HepG2 (cell line): ENCODE data around the gene LIMD2. TPM values are rescaled to one million over a fixed set of nuclear protein-coding genes. Genes with fewer than 3 reads are reported as not detected.

ENCODE experiments used
- ASH2L ChIP-seq: fragments of 300-600, 200-600 bp; sonication (generic); IDR thresholded peaks from 2 replicates; pipeline ENCODE4 v1.7.0; 2017; ENCODE audit warnings: low read depth, mild to moderate bottlenecking, moderate library complexity, mixed read lengths, low read length; ENCODE audit not compliant: insufficient read length
- CHD4 ChIP-seq: fragments of 200-600 bp; sonication (generic); IDR thresholded peaks from 2 replicates; pipeline ENCODE4 v1.7.0; 2017; ENCODE audit warnings: mild to moderate bottlenecking, low read length, borderline replicate concordance
- GABPB1 ChIP-seq: IDR thresholded peaks from 2 replicates; pipeline ENCODE4 v1.6.1; 2016; ENCODE audit warnings: mild to moderate bottlenecking, missing genetic modification reagents, moderate library complexity, missing compliant biosample characterization
- PAF1 ChIP-seq: IDR thresholded peaks from 2 replicates; pipeline ENCODE4 v1.6.1; 2016; ENCODE audit warnings: missing genetic modification reagents, missing compliant biosample characterization
- RAD21 ChIP-seq: fragments of 450-650 bp; formaldehyde crosslinking; IDR thresholded peaks from 2 replicates; pipeline ENCODE4 v1.5.0; 2020; ENCODE audit warnings: mild to moderate bottlenecking
- SMARCE1 ChIP-seq: fragments of 450-650 bp; IDR thresholded peaks from 2 replicates; pipeline ENCODE4 v1.6.1; 2017; ENCODE audit warnings: borderline replicate concordance
- TSC22D2 ChIP-seq: sonication (generic); formaldehyde crosslinking; IDR thresholded peaks from 2 replicates; pipeline ENCODE4 v1.5.1; 2020; ENCODE audit warnings: missing genetic modification reagents, mild to moderate bottlenecking, borderline replicate concordance
- ZNF230 ChIP-seq: sonication (generic); formaldehyde crosslinking; IDR thresholded peaks from 2 replicates; pipeline ENCODE4 v1.4.0; 2020; ENCODE audit warnings: mild to moderate bottlenecking, missing genetic modification reagents
- ZNF33B ChIP-seq: sonication (generic); formaldehyde crosslinking; IDR thresholded peaks from 2 replicates; pipeline ENCODE4 v1.5.1; 2020; ENCODE audit warnings: mild to moderate bottlenecking, missing genetic modification reagents
- ZNF7 ChIP-seq: IDR thresholded peaks from 2 replicates; pipeline ENCODE4 v1.6.1; 2016; ENCODE audit warnings: missing biosample characterization, missing genetic modification reagents
- ZSCAN9 ChIP-seq: IDR thresholded peaks from 2 replicates; pipeline ENCODE4 v1.6.1; 2016; ENCODE audit warnings: borderline replicate concordance
- polyA plus RNA-seq, 8 experiments: library from polyadenylated mRNA; depleted of rRNA in 3 of 8; stranded (reverse) in 7 of 8; unstranded in 1 of 8; fragments of >200 nt; fragmentation: Illumina TruSeq in 4 of 8; extraction: Trizol in 4 of 8; gene quantifications; 2 replicates each; pipeline versions ENCODE4 v1.2.1 to v1.2.3, GENCODE V29; 2011 to 2016; ENCODE audit warnings: low read depth in 4 of 8, missing spikeins in 1 of 8, mixed read lengths in 1 of 8; ENCODE audit not compliant: insufficient read depth in 1 of 8
- total RNA-seq, 5 experiments: library from RNA; depleted of rRNA; stranded (reverse); fragments of >200 nt; fragmentation: Illumina TruSeq; extraction: Trizol; gene quantifications; 2 replicates each; pipeline ENCODE4 v1.2.3, GENCODE V29; 2016; ENCODE audit warnings: low read depth in 1 of 5
- TF ChIP-seq, protein P1 (sequence below): sonication (generic); formaldehyde crosslinking; IDR thresholded peaks from 2 replicates; pipeline ENCODE4 v1.8.0; 2022; ENCODE audit warnings: mild to moderate bottlenecking, missing genetic modification reagents
- TF ChIP-seq, protein P2 (sequence below): IDR thresholded peaks from 2 replicates; pipeline ENCODE4 v1.6.1; 2016; ENCODE audit warnings: low read depth
- TF ChIP-seq, protein P3 (sequence below): sonication (generic); formaldehyde crosslinking; IDR thresholded peaks from 2 replicates; pipeline ENCODE4 v1.4.0; 2020; ENCODE audit warnings: missing genetic modification reagents
- TF ChIP-seq, protein P4 (sequence below), 2 experiments: sonication (generic) in 1 of 2; formaldehyde crosslinking in 1 of 2; IDR thresholded peaks; 2 replicates each; pipeline versions ENCODE4 v1.4.0 to v1.6.1; 2016 to 2020; ENCODE audit warnings: borderline replicate concordance in 1 of 2, low read depth in 1 of 2, mild to moderate bottlenecking in 1 of 2, missing genetic modification reagents in 1 of 2
- TF ChIP-seq, protein P5 (sequence below): IDR thresholded peaks from 2 replicates; pipeline ENCODE4 v1.6.1; 2016; ENCODE audit warnings: missing biosample characterization, missing genetic modification reagents, low read depth

LIMD2 gene
- total and polyA plus RNA-seq, 2 of the 13 experiments (the other 11 are each of a cell fraction or from before 2014, with no cell fraction given), result 9.0 to 20.8 TPM

- TF ChIP-seq, protein P1, sequence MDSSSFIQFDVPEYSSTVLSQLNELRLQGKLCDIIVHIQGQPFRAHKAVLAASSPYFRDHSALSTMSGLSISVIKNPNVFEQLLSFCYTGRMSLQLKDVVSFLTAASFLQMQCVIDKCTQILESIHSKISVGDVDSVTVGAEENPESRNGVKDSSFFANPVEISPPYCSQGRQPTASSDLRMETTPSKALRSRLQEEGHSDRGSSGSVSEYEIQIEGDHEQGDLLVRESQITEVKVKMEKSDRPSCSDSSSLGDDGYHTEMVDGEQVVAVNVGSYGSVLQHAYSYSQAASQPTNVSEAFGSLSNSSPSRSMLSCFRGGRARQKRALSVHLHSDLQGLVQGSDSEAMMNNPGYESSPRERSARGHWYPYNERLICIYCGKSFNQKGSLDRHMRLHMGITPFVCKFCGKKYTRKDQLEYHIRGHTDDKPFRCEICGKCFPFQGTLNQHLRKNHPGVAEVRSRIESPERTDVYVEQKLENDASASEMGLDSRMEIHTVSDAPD (CRISPR knock-in tag), result no peak
- TF ChIP-seq RAD21 (CRISPR knock-in tag), result no peak
- TF ChIP-seq, protein P2, sequence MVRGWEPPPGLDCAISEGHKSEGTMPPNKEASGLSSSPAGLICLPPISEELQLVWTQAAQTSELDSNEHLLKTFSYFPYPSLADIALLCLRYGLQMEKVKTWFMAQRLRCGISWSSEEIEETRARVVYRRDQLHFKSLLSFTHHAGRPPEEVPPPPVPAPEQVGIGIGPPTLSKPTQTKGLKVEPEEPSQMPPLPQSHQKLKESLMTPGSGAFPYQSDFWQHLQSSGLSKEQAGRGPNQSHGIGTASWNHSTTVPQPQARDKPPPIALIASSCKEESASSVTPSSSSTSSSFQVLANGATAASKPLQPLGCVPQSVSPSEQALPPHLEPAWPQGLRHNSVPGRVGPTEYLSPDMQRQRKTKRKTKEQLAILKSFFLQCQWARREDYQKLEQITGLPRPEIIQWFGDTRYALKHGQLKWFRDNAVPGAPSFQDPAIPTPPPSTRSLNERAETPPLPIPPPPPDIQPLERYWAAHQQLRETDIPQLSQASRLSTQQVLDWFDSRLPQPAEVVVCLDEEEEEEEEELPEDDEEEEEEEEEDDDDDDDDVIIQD (CRISPR knock-in tag), result no peak
- no peak for TF ChIP-seq PAF1
- TF ChIP-seq, protein P3, sequence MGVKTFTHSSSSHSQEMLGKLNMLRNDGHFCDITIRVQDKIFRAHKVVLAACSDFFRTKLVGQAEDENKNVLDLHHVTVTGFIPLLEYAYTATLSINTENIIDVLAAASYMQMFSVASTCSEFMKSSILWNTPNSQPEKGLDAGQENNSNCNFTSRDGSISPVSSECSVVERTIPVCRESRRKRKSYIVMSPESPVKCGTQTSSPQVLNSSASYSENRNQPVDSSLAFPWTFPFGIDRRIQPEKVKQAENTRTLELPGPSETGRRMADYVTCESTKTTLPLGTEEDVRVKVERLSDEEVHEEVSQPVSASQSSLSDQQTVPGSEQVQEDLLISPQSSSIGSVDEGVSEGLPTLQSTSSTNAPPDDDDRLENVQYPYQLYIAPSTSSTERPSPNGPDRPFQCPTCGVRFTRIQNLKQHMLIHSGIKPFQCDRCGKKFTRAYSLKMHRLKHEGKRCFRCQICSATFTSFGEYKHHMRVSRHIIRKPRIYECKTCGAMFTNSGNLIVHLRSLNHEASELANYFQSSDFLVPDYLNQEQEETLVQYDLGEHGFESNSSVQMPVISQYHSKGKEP, result no peak
- 0 out of 2 replicates have a peak, but pooled peaks have one; percentile 45 for TF ChIP-seq ZNF230
- TF ChIP-seq ASH2L, result no peak
- no peak for TF ChIP-seq ZNF7 (CRISPR knock-in tag)
- TF ChIP-seq, protein P4, sequence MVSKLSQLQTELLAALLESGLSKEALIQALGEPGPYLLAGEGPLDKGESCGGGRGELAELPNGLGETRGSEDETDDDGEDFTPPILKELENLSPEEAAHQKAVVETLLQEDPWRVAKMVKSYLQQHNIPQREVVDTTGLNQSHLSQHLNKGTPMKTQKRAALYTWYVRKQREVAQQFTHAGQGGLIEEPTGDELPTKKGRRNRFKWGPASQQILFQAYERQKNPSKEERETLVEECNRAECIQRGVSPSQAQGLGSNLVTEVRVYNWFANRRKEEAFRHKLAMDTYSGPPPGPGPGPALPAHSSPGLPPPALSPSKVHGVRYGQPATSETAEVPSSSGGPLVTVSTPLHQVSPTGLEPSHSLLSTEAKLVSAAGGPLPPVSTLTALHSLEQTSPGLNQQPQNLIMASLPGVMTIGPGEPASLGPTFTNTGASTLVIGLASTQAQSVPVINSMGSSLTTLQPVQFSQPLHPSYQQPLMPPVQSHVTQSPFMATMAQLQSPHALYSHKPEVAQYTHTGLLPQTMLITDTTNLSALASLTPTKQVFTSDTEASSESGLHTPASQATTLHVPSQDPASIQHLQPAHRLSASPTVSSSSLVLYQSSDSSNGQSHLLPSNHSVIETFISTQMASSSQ (IDR thresholded peaks at IDR 0.05; ENCODE audit: low read depth), result no peak
- TF ChIP-seq, protein P4 (CRISPR knock-in tag; IDR thresholded peaks at IDR 0.05; ENCODE audit: borderline replicate concordance), result no peak
- no peak for TF ChIP-seq SMARCE1
- TF ChIP-seq, protein P5, sequence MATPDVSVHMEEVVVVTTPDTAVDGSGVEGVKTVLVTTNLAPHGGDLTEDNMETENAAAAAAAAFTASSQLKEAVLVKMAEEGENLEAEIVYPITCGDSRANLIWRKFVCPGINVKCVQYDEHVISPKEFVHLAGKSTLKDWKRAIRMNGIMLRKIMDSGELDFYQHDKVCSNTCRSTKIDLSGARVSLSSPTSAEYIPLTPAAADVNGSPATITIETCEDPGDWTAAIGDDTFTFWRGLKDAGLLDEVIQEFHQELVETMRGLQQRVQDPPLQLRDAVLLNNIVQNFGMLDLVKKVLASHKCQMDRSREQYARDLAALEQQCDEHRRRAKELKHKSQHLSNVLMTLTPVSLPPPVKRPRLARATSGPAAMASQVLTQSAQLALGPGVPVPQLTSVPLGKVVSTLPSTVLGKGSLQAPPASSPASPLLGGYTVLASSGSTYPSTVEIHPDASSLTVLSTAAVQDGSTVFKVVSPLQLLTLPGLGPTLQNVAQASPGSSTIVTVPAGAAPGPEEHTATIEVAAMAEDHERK (CRISPR knock-in tag), result no peak
- no peak for TF ChIP-seq CHD4
- TF ChIP-seq ZSCAN9, result no peak
- no peak for TF ChIP-seq GABPB1
- peak; percentile 59; the same call in 1 of the 2 replicates for TF ChIP-seq ZNF33B (CRISPR knock-in tag)
- no peak for TF ChIP-seq TSC22D2
These were observed 24.0 kb downstream of the LIMD2 start (continued) for GRCh38 chr17:63675607-63676546.
